PC-3 (cell line): ENCODE measurements around the gene GPSM3. TPM values are rescaled to one million over a fixed set of nuclear protein-coding genes. Genes with fewer than 3 reads are reported as not detected.

ENCODE experiments used
- ATAC-seq: fragments of 200-7000 bp; cut with Tn5 transposase; 2 replicates; pipeline ENCODE4 v1.9.1; 2020; ENCODE audit warnings: mild to moderate bottlenecking, moderate library complexity
- BruUV-seq: library from RNA; stranded (reverse); fragments of 400-500 nt; replicated peaks from 2 replicates; lab custom pipeline; 2021; lab: Mats Ljungman, UMichigan
- CTCF ChIA-PET: fragments of 300-600 bp; sonication (Branson Sonifier 250); formaldehyde crosslinking; loops from one replicate; lab custom pipeline; 2022; ENCODE audit warnings: antibody characterized with exemption; lab: Charles Lee
- POLR2A ChIA-PET: fragments of 300-600 bp; sonication (Branson Sonifier 250); formaldehyde crosslinking; loops from one replicate; lab custom pipeline; 2022; ENCODE audit warnings: antibody characterized with exemption; ENCODE audit not compliant: unreplicated experiment; lab: Charles Lee
- DNase-seq: peaks from one replicate; pipeline ENCODE4 v3.0.0-alpha.2; 2015
- H2AFZ ChIP-seq: fragments of 300-600 bp; sonication (generic); 2 replicates; pipeline ENCODE4 v1.6.0; 2016; ENCODE audit warnings: antibody characterized with exemption, low read length
- H3F3A ChIP-seq: fragments of 300-600 bp; sonication (generic); one replicate; pipeline ENCODE4 v1.6.0; 2017; ENCODE audit warnings: antibody characterized with exemption, low read length, control low read depth, mild to moderate bottlenecking; ENCODE audit not compliant: unreplicated experiment
- H3K27ac ChIP-seq: fragments of 300-600 bp; sonication (generic); 2 replicates; pipeline ENCODE4 v1.5.1; 2016; ENCODE audit warnings: mild to moderate bottlenecking, low read length
- H3K27me3 ChIP-seq: fragments of 300-600 bp; sonication (generic); 2 replicates; pipeline ENCODE4 v1.6.1; 2016; ENCODE audit warnings: low read length, mixed read lengths
- H3K36me3 ChIP-seq: fragments of 300-600 bp; sonication (generic); 2 replicates; pipeline ENCODE4 v1.6.1; 2016; ENCODE audit warnings: low read depth, mixed run types, low read length, mixed read lengths
- H3K4me1 ChIP-seq: fragments of 300-600 bp; sonication (generic); 2 replicates; pipeline ENCODE4 v1.5.1; 2016; ENCODE audit warnings: low read length; ENCODE audit not compliant: insufficient read depth
- H3K4me2 ChIP-seq: fragments of 300-600 bp; sonication (generic); 2 replicates; pipeline ENCODE4 v1.6.0; 2016; ENCODE audit warnings: low read length
- H3K4me3 ChIP-seq: fragments of 300-600 bp; sonication (generic); 2 replicates; pipeline ENCODE4 v1.5.1; 2016; ENCODE audit warnings: mild to moderate bottlenecking, low read length, mixed read lengths
- H3K79me2 ChIP-seq: fragments of 300-600 bp; sonication (generic); 2 replicates; pipeline ENCODE4 v1.6.1; 2017; ENCODE audit warnings: low read length, mixed read lengths
- H3K9ac ChIP-seq: fragments of 300-600 bp; sonication (generic); 2 replicates; pipeline ENCODE4 v1.6.0; 2016; ENCODE audit warnings: mild to moderate bottlenecking, low read length
- H3K9me2 ChIP-seq: fragments of 300-600 bp; sonication (generic); replicated peaks from 2 replicates; pipeline ENCODE4 v1.6.1; 2016; ENCODE audit warnings: mixed run types, low read length, mixed read lengths
- H3K9me3 ChIP-seq: fragments of 300-600 bp; sonication (generic); 2 replicates; pipeline ENCODE4 v1.6.1; 2016; ENCODE audit warnings: low read length, mixed read lengths
- H4K20me1 ChIP-seq: fragments of 300-600 bp; sonication (generic); 2 replicates; pipeline ENCODE4 v1.6.1; 2016; ENCODE audit warnings: low read length, mixed read lengths
- CTCF ChIP-seq: fragments of 300-600 bp; sonication (generic); conservative IDR thresholded peaks from 2 replicates; pipeline ENCODE4 v1.5.1; 2017; ENCODE audit warnings: antibody characterized with exemption, low read depth, mild to moderate bottlenecking, low read length
- EZH2 ChIP-seq: fragments of 300-600 bp; sonication (generic); IDR thresholded peaks from one replicate; pipeline ENCODE4 v1.6.1; 2017; ENCODE audit warnings: antibody characterized with exemption, mild to moderate bottlenecking, low read length; ENCODE audit not compliant: unreplicated experiment
- EZH2phosphoT487 ChIP-seq: fragments of 300-600 bp; sonication (generic); IDR thresholded peaks from 2 replicates; pipeline ENCODE4 v1.6.1; 2018; ENCODE audit warnings: mild to moderate bottlenecking, antibody characterized with exemption, low read length, borderline replicate concordance
- intact Hi-C: fragments of 100-400 bp; cut with micrococcal nuclease; formaldehyde crosslinking; loops from 2 replicates; pipeline ENCODE4 v1.9.0; 2023
- total RNA-seq: library from RNA; depleted of rRNA; stranded (reverse); fragments of >200 nt; gene quantifications from 2 replicates; pipeline ENCODE4 v1.2.3, GENCODE V29; 2014

The GPSM3 gene
- total RNA-seq, 1 experiment from 2014 or later = 5.0 TPM

GRCh38 chr6:32149932-32150870, 42.2 kb downstream of the GPSM3 start:
- Histone ChIP-seq H3K79me2 (peaks cover 13% of the 10 kb centered on the region), H4K20me1 (no peaks in the 10 kb centered on the region), H2AFZ (no peak overlapping the region), H3K9me3 (no peaks in the 10 kb centered on the region), H3K27me3 (no peaks in the 10 kb centered on the region), H3K4me2 (no peak overlapping the region), H3K36me3 (no peaks in the 10 kb centered on the region), H3K9ac (no peak overlapping the region), H3K4me3 (no peak overlapping the region), H3K4me1 (peaks cover 10% of the 10 kb centered on the region), H3K9me2 (no peaks in the 10 kb centered on the region), H3K27ac (no peak overlapping the region), H3F3A (no peaks in the 10 kb centered on the region)
- POLR2A ChIA-PET = no interaction called here
- BruUV-seq = no TSS peak
- CTCF ChIA-PET = no interaction called here
- no peak for ATAC-seq
- intact Hi-C loops = no loop called here
- no peak for TF ChIP-seq EZH2phosphoT487
- TF ChIP-seq EZH2 = no peak
- TF ChIP-seq CTCF = no peak
- no peak for DNase-seq

- ChIA-PET CTCF (interaction anchor here (0.6 kb wide), 1 partner anchor 51 kb away, joined by 3 read pairs; no protein-coding TSS in a partner anchor), POLR2A (no interaction called here)
- no peaks in the 10 kb centered on the region for H3K9me2 ChIP-seq
- TF ChIP-seq EZH2 (no peak), CTCF (no peak), EZH2phosphoT487 (no peak)
- H3K9me3 ChIP-seq = no peaks in the 10 kb centered on the region
- H3K27me3 ChIP-seq = no peaks in the 10 kb centered on the region
- no peak overlapping the region for H2AFZ ChIP-seq
- H3K36me3 ChIP-seq = no peaks in the 10 kb centered on the region
- H3K4me2 ChIP-seq = no peak overlapping the region
- H4K20me1 ChIP-seq = no peaks in the 10 kb centered on the region
- no peak overlapping the region for H3K9ac ChIP-seq
- BruUV-seq = no TSS peak
- intact Hi-C loops = no loop called here
- no peaks in the 10 kb centered on the region for H3F3A ChIP-seq
- H3K4me3 ChIP-seq = no peak overlapping the region
- H3K4me1 ChIP-seq = peaks cover 7% of the 10 kb centered on the region
- H3K27ac ChIP-seq = no peak overlapping the region
- DNase-seq = no peak
- H3K79me2 ChIP-seq = peaks cover 3% of the 10 kb centered on the region
- ATAC-seq = no peak
Measured at GRCh38 chr6:32149092-32149755, 43.2 kb downstream of the GPSM3 start.
